ENCODE measurements around the gene ZNF57.
A peak's percentile ranks its signal among the peaks of the same experiment; 100 is the strongest.
"Not testable (repeated sequence)": the region's sequence is repeated elsewhere in the genome, so short reads cannot be mapped to it uniquely, and the experiment has no call there.

Gene ZNF57

DNA sequence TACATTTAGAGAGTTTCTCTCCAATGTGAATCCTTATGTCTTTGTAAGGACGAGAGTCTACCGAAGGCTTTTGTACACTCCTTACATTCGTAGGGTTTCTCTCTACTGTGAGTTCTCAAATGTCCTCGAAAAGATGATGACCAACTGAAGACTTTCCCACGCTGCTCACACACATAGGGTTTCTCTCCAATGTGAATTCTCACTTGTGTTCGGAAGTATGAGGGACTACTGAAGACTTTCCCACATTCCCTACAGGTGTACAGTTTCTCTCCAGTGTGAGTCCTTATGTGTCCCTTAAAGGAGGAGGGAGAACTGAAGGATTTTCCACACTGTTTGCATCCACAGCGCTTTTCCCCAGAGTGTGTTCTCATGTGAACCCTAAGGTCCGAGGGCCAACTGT is 4.0 kb upstream of the ZNF57 start:
- H3K27me3 ChIP-seq (ENCODE audit: control insufficient read depth in 2 of 2, insufficient read depth in 2 of 2, low read length in 2 of 2), result no peaks in the 10 kb centered on the region
- H3K4me3 ChIP-seq (ENCODE audit: low read length in 2 of 2), result no peak overlapping the region
- no peaks in the 10 kb centered on the region for H3K36me3 ChIP-seq (ENCODE audit: control insufficient read depth in 2 of 2, insufficient read depth in 2 of 2, low read length in 2 of 2)
- no peaks in the 10 kb centered on the region for H3K4me1 ChIP-seq (ENCODE audit: control insufficient read depth in 2 of 2, insufficient read depth in 2 of 2, low read length in 2 of 2)
- H3K9ac ChIP-seq (ENCODE audit: low read depth in 1 of 2, low read length in 2 of 2), result no peak overlapping the region
- H3K27ac ChIP-seq (ENCODE audit: low read depth in 2 of 2, low read length in 2 of 2), result no peak overlapping the region
- H3K9me3 ChIP-seq (ENCODE audit: control insufficient read depth in 2 of 2, low read length in 2 of 2), result no peaks in the 10 kb centered on the region

DNA sequence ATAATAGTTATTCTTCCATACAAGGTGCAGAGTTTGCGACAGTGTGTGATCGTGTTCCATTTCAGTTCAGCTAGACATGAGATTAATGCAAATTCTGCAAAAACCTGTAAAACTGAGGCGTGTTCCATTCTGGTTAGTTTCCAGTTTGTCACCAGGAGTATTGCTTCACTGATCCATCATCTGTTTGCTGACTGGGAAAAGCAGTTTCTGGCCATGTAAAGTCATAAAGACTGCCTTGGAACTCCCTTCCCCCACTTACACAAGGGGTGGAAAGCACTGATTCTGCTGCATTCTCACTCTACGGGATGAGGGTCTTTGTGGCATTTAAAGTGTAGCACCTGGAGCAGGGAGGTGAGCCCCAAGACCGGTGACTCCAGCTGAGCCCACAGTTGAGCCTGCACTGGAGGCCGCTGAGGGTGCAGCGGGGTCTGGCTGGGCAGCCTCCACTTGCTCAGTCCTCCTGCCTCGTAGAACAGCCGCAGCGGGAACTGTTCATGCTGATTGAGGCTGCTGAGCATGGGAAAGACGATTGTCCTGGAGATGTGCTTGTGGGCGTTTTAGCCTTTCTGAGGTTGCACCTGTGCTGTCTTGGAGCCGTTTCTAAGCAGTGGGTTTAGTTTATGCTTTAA is 2.0 kb downstream of the ZNF57 start:
- Histone ChIP-seq H3K9me3 (ENCODE audit: control insufficient read depth in 2 of 2, low read length in 2 of 2) (no peaks in the 10 kb centered on the region), H3K4me3 (ENCODE audit: low read length in 2 of 2) (peak overlapping the region; percentile 80 to 97), H3K9ac (ENCODE audit: low read depth in 1 of 2, low read length in 2 of 2) (peak overlapping the region; percentile 38 to 94), H3K36me3 (ENCODE audit: control insufficient read depth in 2 of 2, insufficient read depth in 2 of 2, low read length in 2 of 2) (no peaks in the 10 kb centered on the region), H3K27me3 (ENCODE audit: control insufficient read depth in 2 of 2, insufficient read depth in 2 of 2, low read length in 2 of 2) (no peaks in the 10 kb centered on the region), H3K4me1 (ENCODE audit: control insufficient read depth in 2 of 2, insufficient read depth in 2 of 2, low read length in 2 of 2) (peaks cover 4 to 11% of the 10 kb centered on the region in 2 donors), H3K27ac (ENCODE audit: low read depth in 2 of 2, low read length in 2 of 2) (peak overlapping the region; percentile 89 to 97)

DNA sequence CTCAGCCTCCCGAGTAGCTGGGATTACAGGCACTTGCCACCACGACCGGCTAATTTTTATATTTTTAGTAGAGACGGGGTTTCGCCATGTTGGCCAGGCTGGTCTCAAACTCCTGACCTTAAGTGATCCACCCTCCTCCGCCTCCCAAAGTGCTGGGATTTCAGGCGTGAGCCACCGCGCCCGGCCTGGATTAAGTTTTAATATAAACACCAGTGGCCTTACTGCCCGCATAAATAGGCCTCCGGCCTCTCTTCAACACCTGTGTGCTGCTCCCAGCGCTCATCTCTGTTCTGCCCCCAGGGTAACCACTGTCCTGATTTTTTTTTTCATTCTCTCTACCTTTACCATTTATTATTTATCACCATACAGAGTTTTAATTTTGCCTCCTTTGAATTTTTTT is 2.6 kb downstream of the ZNF57 start:
- H3K9ac ChIP-seq (ENCODE audit: low read depth in 1 of 2, low read length in 2 of 2); H3K9me3 ChIP-seq (ENCODE audit: control insufficient read depth in 2 of 2, low read length in 2 of 2); H3K27me3 ChIP-seq (ENCODE audit: control insufficient read depth in 2 of 2, insufficient read depth in 2 of 2, low read length in 2 of 2); H3K36me3 ChIP-seq (ENCODE audit: control insufficient read depth in 2 of 2, insufficient read depth in 2 of 2, low read length in 2 of 2); H3K27ac ChIP-seq (ENCODE audit: low read depth in 2 of 2, low read length in 2 of 2); H3K4me3 ChIP-seq (ENCODE audit: low read length in 2 of 2): not testable (repeated sequence)
- peaks cover 4 to 11% of the 10 kb centered on the region in 2 donors for H3K4me1 ChIP-seq (ENCODE audit: control insufficient read depth in 2 of 2, insufficient read depth in 2 of 2, low read length in 2 of 2)

DNA sequence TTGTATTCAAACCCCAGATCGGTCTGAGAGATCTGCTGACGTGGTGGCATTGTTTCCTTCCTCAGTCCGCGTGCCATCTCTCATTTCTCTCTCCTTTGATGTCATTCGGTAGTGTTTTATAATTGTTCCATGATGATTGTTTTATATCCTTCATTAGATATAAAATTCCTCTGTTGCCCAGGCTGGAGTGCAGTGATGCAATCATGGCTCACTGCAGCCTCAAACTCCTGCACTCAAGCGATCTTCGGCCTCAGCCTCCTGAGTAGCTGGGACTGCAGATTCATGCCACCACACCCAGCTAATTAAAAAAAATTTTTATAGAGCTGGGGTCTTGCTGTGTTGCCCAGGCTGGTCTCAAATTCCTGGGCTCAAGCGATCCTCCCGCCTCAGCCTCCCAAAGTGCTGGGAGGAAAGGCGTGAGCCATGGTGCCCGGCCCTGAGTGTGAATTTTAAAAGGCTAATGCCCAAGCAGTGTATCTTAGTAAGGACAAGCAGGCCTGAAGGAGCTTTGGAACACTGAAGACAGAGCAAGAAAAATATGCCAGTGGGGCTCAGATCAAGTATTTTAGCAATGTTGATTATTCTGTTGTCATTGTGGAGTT is 5.3 kb downstream of the ZNF57 start:
- no peaks in the 10 kb centered on the region for H3K36me3 ChIP-seq (ENCODE audit: control insufficient read depth in 2 of 2, insufficient read depth in 2 of 2, low read length in 2 of 2)
- H3K4me3 ChIP-seq (ENCODE audit: low read length in 2 of 2), result no peak overlapping the region
- H3K4me1 ChIP-seq (ENCODE audit: control insufficient read depth in 2 of 2, insufficient read depth in 2 of 2, low read length in 2 of 2), result peaks cover 4 to 11% of the 10 kb centered on the region in 2 donors
- peak overlapping the region; percentile 45 to 61 for H3K27ac ChIP-seq (ENCODE audit: low read depth in 2 of 2, low read length in 2 of 2)
- H3K9ac ChIP-seq (ENCODE audit: low read depth in 1 of 2, low read length in 2 of 2), result no peak overlapping the region
- H3K27me3 ChIP-seq (ENCODE audit: control insufficient read depth in 2 of 2, insufficient read depth in 2 of 2, low read length in 2 of 2), result no peaks in the 10 kb centered on the region
- no peaks in the 10 kb centered on the region for H3K9me3 ChIP-seq (ENCODE audit: control insufficient read depth in 2 of 2, low read length in 2 of 2)

DNA sequence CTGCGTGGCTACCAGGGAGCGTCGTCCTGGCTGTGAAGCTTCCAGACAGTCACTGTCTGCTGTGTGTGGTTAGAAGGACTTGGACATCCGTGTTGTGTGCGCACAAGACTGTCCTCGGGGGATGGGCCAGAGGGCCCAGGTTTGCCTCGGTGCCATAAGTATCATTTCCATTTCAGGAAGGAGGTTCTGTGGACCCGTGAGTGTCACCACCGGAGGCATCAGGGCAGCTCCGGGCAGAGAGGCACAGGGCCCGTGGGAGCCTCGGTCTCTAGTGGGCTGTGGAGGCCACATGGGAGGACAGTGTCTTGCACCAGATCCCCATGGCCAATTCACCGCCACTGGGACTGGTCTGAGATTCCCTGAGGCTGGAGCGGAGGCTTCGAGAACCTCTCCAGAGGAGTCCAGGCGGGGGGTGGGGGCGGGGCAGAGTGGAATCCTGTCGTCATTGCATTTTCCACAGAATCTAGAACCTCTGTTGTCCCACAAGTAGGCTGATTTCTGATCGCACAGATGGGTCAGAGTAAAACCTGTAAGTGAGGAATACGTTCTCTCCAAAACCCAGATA is 6.0 kb downstream of the ZNF57 start:
- Histone ChIP-seq H3K4me3 (ENCODE audit: low read length in 2 of 2) (no peak overlapping the region), H3K9ac (ENCODE audit: low read depth in 1 of 2, low read length in 2 of 2) (no peak overlapping the region), H3K27me3 (ENCODE audit: control insufficient read depth in 2 of 2, insufficient read depth in 2 of 2, low read length in 2 of 2) (no peaks in the 10 kb centered on the region), H3K9me3 (ENCODE audit: control insufficient read depth in 2 of 2, low read length in 2 of 2) (no peaks in the 10 kb centered on the region), H3K27ac (ENCODE audit: low read depth in 2 of 2, low read length in 2 of 2) (peak overlapping the region; percentile 45 to 61), H3K4me1 (ENCODE audit: control insufficient read depth in 2 of 2, insufficient read depth in 2 of 2, low read length in 2 of 2) (peaks cover 4 to 11% of the 10 kb centered on the region in 2 donors), H3K36me3 (ENCODE audit: control insufficient read depth in 2 of 2, insufficient read depth in 2 of 2, low read length in 2 of 2) (no peaks in the 10 kb centered on the region)

DNA sequence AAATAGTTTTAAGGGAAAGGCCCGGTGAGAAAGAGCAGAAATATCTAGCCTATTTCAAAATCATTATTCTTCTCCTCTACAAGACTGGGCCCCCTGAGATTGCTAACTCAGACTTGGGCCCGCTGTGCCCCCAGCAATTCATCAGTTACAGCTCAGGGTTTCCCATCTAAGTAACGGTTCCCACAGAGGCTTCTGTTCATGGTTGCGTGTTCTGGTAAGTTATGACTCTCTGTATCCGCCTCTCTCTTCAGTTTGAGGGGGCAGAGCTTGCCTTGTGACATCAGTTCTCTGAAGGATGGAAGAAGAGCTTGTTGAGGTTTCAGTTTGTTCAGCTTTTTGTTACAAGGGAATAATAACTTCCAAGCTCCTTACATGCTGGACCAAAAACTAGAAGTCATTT is 11.6 kb downstream of the ZNF57 start:
- H3K27ac ChIP-seq (ENCODE audit: low read depth in 2 of 2, low read length in 2 of 2), result no peak overlapping the region
- H3K27me3 ChIP-seq (ENCODE audit: control insufficient read depth in 2 of 2, insufficient read depth in 2 of 2, low read length in 2 of 2), result no peaks in the 10 kb centered on the region
- H3K36me3 ChIP-seq (ENCODE audit: control insufficient read depth in 2 of 2, insufficient read depth in 2 of 2, low read length in 2 of 2), result peaks cover 25 to 26% of the 10 kb centered on the region in 2 donors
- peaks cover 5 to 7% of the 10 kb centered on the region in 2 donors for H3K9me3 ChIP-seq (ENCODE audit: control insufficient read depth in 2 of 2, low read length in 2 of 2)
- H3K4me3 ChIP-seq (ENCODE audit: low read length in 2 of 2), result no peak overlapping the region
- H3K4me1 ChIP-seq (ENCODE audit: control insufficient read depth in 2 of 2, insufficient read depth in 2 of 2, low read length in 2 of 2), result no peaks in the 10 kb centered on the region
- no peak overlapping the region for H3K9ac ChIP-seq (ENCODE audit: low read depth in 1 of 2, low read length in 2 of 2)

DNA sequence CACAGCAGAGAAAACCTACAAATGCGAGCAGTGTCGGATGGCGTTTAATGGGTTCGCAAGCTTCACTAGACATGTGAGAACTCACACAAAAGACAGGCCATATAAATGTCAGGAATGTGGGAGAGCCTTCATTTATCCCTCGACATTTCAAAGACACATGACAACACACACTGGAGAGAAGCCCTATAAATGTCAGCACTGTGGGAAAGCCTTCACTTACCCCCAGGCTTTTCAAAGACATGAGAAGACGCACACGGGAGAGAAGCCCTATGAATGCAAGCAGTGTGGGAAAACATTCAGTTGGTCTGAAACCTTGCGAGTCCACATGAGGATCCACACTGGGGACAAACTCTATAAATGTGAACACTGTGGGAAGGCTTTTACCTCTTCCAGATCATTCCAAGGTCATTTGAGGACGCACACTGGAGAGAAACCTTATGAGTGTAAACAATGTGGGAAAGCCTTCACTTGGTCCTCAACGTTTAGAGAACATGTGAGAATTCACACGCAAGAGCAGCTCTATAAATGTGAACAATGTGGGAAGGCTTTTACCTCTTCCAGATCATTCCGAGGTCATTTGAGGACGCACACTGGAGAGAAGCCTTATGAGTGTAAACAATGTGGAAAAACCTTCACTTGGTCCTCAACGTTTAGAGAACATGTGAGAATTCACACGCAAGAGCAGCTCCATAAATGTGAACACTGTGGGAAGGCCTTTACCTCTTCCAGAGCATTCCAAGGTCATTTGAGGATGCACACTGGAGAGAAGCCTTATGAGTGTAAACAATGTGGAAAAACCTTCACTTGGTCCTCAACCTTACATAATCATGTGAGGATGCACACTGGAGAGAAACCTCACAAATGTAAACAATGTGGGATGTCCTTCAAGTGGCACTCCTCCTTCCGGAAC is 16.8 kb downstream of the ZNF57 start:
- no peaks in the 10 kb centered on the region for H3K4me1 ChIP-seq (ENCODE audit: control insufficient read depth in 2 of 2, insufficient read depth in 2 of 2, low read length in 2 of 2)
- H3K9me3 ChIP-seq (ENCODE audit: control insufficient read depth in 2 of 2, low read length in 2 of 2), result peaks cover 13 to 15% of the 10 kb centered on the region in 2 donors
- H3K27ac ChIP-seq (ENCODE audit: low read depth in 2 of 2, low read length in 2 of 2), result no peak overlapping the region
- H3K36me3 ChIP-seq (ENCODE audit: control insufficient read depth in 2 of 2, insufficient read depth in 2 of 2, low read length in 2 of 2), result peaks cover 39 to 41% of the 10 kb centered on the region in 2 donors
- H3K9ac ChIP-seq (ENCODE audit: low read depth in 1 of 2, low read length in 2 of 2), result no peak overlapping the region
- peak overlapping the region in 1 of 2 donors; percentile 1 for H3K4me3 ChIP-seq (ENCODE audit: low read length in 2 of 2)
- H3K27me3 ChIP-seq (ENCODE audit: control insufficient read depth in 2 of 2, insufficient read depth in 2 of 2, low read length in 2 of 2), result no peaks in the 10 kb centered on the region

DNA sequence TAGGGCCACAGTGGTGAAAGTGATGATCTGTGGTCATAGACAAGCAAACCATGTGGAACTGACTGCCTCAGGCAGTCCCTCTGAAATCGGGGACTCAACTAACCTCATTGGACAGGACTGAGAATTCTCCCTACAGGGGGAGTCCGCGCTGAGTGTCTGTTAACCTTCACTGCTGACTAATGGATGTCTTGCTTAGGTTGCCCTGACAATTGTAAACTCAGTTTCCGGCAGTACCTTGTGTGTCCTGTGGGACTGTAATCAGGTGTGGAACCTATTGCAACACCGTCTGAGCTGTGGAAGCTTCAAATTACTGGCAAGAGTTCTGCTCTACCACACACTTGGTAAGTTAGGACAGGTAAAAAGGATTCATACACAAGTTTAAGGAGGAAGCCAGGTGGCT is 22.3 kb downstream of the ZNF57 start:
- H3K4me3 ChIP-seq (ENCODE audit: low read length in 2 of 2), result no peak overlapping the region
- H3K9me3 ChIP-seq (ENCODE audit: control insufficient read depth in 2 of 2, low read length in 2 of 2), result peaks cover 1 to 2% of the 10 kb centered on the region in 2 donors
- H3K36me3 ChIP-seq (ENCODE audit: control insufficient read depth in 2 of 2, insufficient read depth in 2 of 2, low read length in 2 of 2), result peaks cover 7 to 8% of the 10 kb centered on the region in 2 donors
- H3K9ac ChIP-seq (ENCODE audit: low read depth in 1 of 2, low read length in 2 of 2), result no peak overlapping the region
- peaks cover 0 to 5% of the 10 kb centered on the region in 2 donors for H3K4me1 ChIP-seq (ENCODE audit: control insufficient read depth in 2 of 2, insufficient read depth in 2 of 2, low read length in 2 of 2)
- H3K27ac ChIP-seq (ENCODE audit: low read depth in 2 of 2, low read length in 2 of 2), result no peak overlapping the region
- no peaks in the 10 kb centered on the region for H3K27me3 ChIP-seq (ENCODE audit: control insufficient read depth in 2 of 2, insufficient read depth in 2 of 2, low read length in 2 of 2)

DNA sequence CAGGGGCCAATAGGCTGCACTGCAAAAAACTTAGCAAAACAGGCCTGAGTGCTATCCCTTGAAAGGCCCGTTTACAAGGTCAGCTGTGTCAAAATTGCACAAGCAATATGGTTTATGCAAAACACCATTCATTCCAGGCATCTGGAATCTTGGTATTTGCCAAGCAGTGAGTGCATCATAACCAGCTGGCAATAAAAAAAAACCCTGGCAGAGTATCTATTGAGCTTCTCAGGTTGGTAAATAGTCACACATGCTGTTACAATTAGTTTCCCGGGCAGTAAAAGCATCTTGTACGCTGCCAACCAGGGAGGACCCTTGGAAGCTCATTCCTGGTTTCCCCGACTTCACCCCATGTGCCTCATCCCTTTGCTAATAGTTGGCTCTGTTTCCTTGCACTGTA is 22.8 kb downstream of the ZNF57 start:
- H3K27me3 ChIP-seq (ENCODE audit: control insufficient read depth in 2 of 2, insufficient read depth in 2 of 2, low read length in 2 of 2), result no peaks in the 10 kb centered on the region
- peaks cover 5 to 6% of the 10 kb centered on the region in 2 donors for H3K36me3 ChIP-seq (ENCODE audit: control insufficient read depth in 2 of 2, insufficient read depth in 2 of 2, low read length in 2 of 2)
- H3K4me1 ChIP-seq (ENCODE audit: control insufficient read depth in 2 of 2, insufficient read depth in 2 of 2, low read length in 2 of 2), result peaks cover 0 to 5% of the 10 kb centered on the region in 2 donors
- H3K9ac ChIP-seq (ENCODE audit: low read depth in 1 of 2, low read length in 2 of 2), result no peak overlapping the region
- no peak overlapping the region for H3K27ac ChIP-seq (ENCODE audit: low read depth in 2 of 2, low read length in 2 of 2)
- H3K9me3 ChIP-seq (ENCODE audit: control insufficient read depth in 2 of 2, low read length in 2 of 2), result no peaks in the 10 kb centered on the region
- H3K4me3 ChIP-seq (ENCODE audit: low read length in 2 of 2), result no peak overlapping the region
